Activated T-cell treated with anti-CD3 and anti-CD28 coated beads for 4 hours (primary cell): Measurements from ENCODE around the gene CCDC86.

Experiments
- DNase-seq: peaks from one replicate; pipeline ENCODE4 v3.0.0-alpha.2; 2020

Gene CCDC86

DNA sequence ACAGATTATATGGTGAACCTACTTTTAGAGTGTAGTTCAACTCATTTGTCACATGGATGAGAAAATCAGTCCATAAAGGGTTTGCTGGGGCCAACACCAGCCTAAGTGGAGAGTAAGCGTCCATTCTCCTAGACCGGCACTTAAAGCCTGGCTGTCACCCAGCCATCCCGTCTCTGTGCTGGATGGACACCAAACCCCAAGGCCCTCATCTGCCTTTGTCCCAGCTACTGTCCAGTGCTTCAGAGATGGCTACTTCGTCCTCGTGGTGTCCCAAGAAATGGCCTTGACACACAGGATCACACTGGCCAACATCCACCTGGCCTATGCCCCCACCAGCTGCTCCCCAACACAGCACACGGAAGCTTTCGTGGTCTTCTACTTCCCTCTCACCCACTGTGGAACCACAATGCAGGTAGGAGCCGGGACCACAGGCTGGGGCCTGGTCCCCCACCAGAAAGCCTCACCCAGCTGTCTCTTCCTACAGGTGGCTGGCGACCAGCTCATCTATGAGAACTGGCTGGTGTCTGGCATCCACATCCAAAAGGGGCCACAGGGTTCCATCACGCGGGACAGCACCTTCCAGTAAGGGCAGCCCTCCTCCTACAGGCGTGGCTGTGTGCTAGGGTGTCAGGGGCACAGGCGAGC, 28.9 kb downstream of the CCDC86 start:
- DNase-seq, result no peak

DNA sequence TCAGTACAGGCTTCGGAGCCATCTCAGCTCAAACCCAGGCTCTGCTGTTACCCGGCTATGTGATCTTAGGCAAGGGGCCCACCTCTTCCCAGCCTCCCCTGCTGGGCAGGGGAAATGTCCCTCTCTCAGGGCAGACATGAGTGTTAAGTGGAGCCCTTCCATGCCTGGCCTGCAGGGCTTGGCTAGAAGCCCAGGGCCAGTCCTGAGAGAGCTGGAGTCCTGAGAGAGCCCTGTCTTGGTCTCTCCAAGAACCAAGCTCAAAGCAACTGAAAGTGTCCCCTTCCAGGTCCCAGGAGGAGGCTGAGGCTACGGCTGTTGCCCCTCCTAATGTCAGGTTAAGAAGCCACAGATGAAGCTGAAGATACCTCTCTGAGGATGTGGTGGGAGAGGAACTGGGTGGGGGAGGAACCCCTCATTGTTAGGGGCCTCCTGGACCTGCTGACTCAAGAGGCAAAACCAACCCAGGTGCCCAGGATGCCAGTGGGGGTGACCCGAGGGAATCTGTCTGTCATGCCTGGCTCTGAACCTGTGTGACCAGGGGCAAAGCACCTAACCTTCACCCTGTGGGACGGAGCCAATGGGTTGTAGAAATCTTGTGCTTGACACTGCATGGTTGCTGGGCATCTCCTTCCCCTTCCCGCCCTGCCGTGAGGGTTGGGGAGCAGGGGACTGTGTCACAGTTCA, 29.6 kb downstream of the CCDC86 start:
- no peak for DNase-seq

- no peak for DNase-seq
Observed at GRCh38 chr11:60872124-60872960, 30.4 kb downstream of the CCDC86 start.

GRCh38 chr11:60872961-60873524, 31.1 kb downstream of the CCDC86 start:
- no peak for DNase-seq

DNA sequence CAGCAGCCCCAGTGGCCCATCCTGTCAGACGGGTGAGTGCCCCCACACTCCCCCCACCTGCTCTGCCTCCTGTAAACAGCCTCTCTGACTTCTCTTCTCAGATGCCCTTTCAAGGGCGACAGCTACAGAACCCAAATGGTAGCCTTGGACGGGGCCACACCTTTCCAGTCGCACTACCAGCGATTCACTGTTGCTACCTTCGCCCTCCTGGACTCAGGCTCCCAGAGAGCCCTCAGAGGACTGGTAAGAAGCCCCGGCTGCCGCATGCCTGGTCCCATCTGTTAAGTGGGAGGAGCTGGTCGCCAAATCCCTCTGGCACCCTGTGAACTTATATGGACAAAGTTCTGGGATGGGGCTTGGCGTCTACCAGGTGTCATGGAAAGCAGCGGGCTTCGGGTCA, 31.6 kb downstream of the CCDC86 start:
- DNase-seq, result no peak

DNA sequence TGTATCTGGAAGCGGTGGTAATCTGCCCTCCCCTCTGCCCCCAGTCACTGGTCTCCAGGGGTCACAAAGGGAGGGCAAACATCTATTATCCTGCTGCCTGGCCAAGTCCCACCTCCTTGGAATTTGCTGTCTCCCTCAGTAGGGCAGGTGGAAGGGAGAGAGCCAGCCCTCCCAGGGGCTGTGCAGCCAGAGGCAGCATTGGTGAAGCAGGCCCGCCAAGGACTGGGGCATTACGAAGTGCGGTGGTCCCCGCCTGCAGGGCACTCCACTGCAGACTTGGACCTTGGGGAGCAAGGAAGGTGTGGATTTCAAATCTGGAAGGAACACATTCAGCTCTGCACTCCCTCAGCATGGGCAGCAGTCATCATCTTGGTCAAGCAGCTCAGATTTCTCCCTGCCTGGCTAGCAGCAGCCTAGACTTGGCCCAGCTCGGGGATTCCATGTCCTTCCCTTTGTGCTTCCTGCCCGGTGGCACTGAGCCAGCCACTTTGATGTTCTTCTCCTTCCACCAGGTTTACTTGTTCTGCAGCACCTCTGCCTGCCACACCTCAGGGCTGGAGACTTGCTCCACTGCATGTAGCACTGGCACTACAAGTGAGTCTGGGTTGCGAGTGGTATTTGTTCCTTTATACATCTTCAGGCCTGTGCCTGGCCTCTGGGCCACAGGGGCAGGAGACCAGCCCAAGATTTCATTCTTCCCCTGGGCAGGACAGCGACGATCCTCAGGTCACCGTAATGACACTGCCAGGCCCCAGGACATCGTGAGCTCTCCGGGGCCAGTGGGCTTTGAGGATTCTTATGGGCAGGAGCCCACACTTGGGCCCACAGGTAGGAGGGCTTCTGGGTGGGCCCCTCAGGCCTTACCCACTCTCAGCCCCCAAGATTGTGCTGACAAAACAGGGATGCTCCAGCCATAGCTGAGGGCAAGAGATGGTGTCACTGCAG, 32.8 kb downstream of the CCDC86 start:
- no peak for DNase-seq

DNA sequence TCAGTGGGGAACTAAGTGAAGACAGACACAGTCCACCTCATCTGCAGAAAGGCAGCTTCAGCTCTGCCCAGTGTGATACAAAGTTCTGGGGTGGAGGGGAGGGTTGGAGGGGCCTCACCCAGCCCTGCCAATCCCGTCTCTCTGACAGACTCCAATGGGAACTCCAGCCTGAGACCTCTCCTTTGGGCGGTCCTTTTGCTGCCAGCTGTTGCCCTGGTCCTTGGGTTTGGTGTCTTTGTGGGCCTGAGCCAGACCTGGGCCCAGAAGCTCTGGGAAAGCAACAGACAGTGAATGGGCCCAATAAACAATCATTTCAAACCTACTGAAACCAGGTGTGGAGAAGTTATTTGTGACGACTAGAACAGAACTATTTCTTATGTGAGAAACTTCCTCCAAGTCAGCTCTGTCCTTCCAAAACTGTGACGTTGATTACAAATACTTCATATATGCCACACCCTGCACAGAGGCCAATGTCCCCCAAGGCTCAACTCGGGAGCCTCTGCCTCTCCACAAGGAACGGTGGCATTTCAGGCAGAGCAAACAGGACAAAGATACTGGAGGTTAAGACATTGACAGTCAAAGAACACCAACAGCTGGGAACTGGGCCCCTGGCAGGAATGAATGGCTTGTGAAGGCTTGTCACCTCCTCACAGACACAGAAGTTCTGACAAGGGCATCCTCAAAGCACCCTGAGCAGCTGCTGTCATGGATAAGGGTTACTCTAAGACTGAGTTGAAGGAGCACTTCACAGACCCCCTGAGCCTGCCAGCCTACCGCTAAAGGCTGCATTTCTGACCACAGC, 33.7 kb downstream of the CCDC86 start:
- DNase-seq, result no peak

GRCh38 chr11:60876168-60876485, 34.2 kb downstream of the CCDC86 start:
- DNase-seq, result no peak

DNA sequence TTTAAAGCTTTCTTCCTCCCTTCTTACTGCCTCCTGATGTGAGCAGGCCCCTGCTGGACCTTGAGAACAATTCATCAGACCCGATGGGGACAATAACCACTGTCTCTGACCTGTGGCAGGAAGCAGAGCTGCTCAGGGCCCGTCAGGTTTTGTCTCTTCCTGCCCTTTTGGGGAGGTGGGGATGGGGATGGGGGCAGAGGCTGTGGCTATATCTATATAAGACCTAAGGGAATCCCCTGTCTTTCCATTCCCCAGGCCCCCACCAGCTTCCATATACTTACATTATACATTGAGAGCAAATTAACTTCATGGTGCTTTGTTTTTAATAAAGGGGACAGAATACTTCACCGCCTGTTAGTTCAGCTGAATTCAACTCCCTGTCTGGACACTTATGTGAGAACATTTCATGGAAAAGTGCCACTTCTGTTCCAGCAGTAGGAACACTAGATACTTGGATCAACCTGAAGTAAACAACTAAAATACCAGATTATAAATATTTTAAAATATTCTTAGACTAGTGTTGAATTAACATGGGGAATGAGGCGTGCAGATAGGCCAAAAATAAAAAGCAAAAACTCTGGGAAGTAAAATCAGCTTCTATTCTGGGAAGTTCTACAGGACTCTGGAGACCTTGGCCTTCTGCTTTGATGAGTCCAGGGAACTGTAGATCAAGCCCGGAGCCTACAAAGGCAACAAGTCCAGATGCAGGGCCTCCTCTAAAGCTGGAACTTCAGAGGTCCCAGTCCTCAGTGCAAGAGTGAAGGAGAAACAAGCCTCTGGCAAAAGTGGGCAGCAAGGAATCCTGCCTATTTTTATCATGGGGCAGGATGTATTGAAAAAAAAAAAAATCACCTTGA, 36.6 kb downstream of the CCDC86 start:
- no peak for DNase-seq

GRCh38 chr11:60879104-60879503, 37.2 kb downstream of the CCDC86 start:
- no peak for DNase-seq

DNA sequence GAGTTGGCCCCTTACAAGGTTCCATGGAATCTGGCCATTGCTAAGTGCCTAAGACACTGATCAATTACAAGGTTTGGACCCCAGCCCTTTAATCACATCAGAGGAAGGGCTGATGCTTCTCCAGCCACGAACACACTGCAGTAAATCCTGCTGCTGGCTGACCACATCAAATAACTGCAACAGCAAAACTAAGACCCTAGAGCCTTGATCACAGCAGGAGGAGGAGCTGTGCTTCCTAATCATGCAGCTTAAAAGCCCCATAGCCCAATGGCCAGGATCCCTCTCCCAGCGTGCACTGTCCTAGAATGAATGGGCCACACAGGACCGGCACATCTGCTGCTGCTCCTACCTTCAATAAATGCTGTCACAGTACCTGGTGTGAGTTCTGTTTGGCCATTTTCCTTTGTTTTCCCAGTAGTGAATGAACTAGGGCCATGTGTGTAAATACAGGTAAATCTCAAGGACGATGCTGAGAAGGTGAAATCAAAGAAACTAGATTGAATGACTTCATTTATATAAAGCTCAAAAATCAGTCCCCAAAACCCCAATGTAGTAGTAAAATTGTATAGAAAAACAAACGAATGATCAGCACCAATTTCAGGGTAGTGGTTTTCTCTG, 38.2 kb downstream of the CCDC86 start:
- no peak for DNase-seq

- no peak for DNase-seq
Observed at GRCh38 chr11:60880643-60881282, 38.9 kb downstream of the CCDC86 start.

DNA sequence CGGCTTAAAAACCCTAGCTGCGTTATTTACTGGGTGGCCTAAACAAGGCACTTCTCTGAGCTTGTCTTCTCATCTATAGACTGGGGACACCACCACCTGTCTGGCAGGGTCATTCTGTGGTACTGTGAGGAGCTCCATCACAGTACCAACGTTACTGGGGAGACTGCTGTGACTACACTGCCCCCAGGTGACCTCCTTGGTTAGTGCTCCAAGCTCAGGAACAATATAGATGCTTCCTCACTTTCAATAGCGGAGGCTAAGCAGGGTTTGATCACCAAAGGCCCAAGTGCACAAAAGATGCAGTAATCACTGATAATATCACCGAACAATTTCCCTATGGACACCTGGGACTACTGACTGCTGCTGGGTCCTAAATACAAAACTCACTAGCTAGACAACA, 45.6 kb downstream of the CCDC86 start:
- peak; percentile 30 for DNase-seq

GRCh38 chr11:60889869-60890311, 48.0 kb downstream of the CCDC86 start:
- DNase-seq, result no peak

DNA sequence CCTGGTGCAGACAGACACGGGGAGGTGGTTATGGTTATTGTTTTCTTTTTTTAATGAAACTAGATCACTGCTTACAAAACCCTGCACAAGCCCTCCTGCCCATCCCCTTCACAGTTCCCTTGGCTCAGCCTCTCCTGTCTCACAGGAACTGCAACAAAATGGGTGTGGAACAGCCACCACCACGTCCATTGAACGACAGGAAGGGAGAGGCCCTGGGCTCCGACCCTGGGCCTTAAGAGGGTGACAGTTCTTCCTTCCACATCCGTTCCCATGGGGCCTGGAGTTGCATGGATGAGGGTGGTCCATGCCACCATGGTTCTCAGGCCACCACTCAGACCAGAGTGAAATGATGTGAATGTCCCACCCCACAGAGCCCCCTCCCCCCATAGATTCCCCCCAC, 48.8 kb downstream of the CCDC86 start:
- no peak for DNase-seq

DNA sequence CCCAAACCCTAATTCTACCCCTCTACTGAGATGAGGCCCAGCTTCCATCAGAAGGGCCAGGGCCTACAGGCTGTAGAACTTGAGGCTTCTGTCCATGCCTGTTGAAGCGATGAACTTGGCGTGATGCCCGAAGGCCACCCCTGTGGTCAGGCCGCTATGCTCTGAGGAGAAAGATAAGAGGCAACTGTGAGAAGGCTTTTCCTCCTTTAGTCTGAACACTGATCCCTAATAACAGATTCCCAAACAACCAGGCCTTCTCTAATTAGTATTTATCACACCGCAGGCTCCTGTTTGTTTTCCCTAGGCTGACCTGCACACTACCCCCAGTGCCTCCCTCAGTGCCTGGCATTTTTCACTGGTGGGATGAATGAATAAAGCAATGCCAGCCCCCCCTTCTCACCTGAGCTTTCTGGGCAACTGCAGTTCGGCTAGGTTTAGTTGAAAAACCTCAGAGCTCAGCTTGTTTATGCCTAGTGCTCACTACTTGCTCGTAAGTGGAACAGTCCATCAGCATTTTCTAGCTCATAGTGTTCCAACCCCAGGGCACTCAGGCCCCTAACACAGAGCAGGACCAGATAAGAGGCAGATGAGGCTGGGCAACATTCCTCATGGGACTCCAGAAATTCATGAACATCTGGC, 49.3 kb downstream of the CCDC86 start:
- no peak for DNase-seq

DNA sequence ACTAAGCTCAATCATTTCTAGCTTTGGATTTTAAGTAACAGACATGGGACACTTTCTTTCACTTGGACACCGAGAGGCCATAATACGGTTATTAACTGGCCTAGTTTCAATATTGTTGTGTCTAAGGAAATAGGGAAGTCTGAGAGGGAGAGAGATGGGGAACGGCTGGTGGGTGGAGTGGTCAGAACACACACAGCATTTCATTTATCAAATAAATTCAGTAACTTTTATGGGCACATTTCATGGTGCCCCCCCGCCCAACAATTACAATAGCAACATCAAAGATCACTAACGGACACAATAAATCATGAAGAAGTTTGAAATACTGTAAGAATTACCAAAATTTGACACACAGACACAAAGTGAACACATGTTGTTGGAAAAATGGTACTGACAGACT, 53.8 kb downstream of the CCDC86 start:
- DNase-seq, result no peak

DNA sequence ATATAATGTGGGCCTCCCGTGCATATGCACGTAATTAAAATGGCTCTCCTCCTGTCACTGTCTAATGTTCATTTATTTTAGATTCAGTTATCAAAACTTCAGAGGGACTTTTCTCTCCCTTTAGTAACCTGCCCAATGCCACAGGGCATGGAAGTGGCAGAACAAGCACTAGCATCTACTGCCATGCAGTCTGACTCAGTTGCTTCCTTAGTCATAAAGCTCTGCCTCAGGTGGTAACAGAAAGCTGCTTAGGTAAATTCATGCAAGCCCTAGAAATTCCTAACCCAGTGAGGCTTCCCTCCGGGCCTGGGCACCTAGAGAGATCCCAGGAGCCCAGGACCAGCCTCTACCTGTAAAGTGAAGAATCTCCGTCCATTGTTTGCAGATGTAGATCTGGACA, 55.6 kb downstream of the CCDC86 start:
- no peak for DNase-seq
